HepG2 (cell line): ENCODE data around the gene VWA3B. TPM values are rescaled to one million over a fixed set of nuclear protein-coding genes. Genes with fewer than 3 reads are reported as not detected.

Experiments used
- ATAC-seq: fragments of 200-7000 bp; cut with Tn5 transposase; 3 replicates; pipeline ENCODE4 v1.9.1; 2020; ENCODE audit warnings: mild to moderate bottlenecking, moderate library complexity
- BruUV-seq: library from RNA; stranded (reverse); fragments of 400-500 nt; replicated peaks from 2 replicates; lab custom pipeline; 2021; lab: Mats Ljungman, UMichigan
- CTCF ChIA-PET: fragments of 300-600 bp; formaldehyde crosslinking; extraction: SDS; loops from one replicate; lab custom pipeline; 2021; ENCODE audit warnings: low total read pairs, inconsistent platforms, low intra/inter-chr PET ratio; lab: Yijun Ruan, JAX
- POLR2A ChIA-PET: fragments of 350-600 bp; sonication (Branson Sonifier 250); formaldehyde crosslinking; loops from one replicate; lab custom pipeline; 2020; ENCODE audit warnings: antibody characterized with exemption, inconsistent platforms; lab: Yijun Ruan, JAX
- DNase-seq: peaks from one replicate; pipeline ENCODE4 v3.0.0-alpha.2; 2015; ENCODE audit warnings: low spot score
- FAIRE-seq: peaks from 3 replicates; lab custom pipeline; 2011; peaks lifted over from hg19 to GRCh38; lab: Jason Lieb, UNC
- H2AFZ ChIP-seq: one replicate; pipeline ENCODE4 v1.6.1; 2011; ENCODE audit warnings: low read length, inconsistent platforms
- H3K27ac ChIP-seq: fragments of 300-600 bp; 3 replicates; pipeline ENCODE4 v1.8.0; 2011; ENCODE audit warnings: mixed run types, mild to moderate bottlenecking, mixed read lengths, low read length, inconsistent platforms; ENCODE audit not compliant: insufficient read depth; ENCODE audit errors: extremely low read length
- H3K27me3 ChIP-seq, 2 experiments: fragments of 200-600 bp in 1 of 2; 2 replicates in 1 of 2; 3 replicates in 1 of 2; pipeline versions ENCODE4 v1.6.0 to v1.8.0; 2011; ENCODE audit warnings: low read length in 2 of 2, mild to moderate bottlenecking in 2 of 2, moderate library complexity in 2 of 2, inconsistent platforms in 1 of 2; ENCODE audit not compliant: insufficient read depth in 2 of 2, control insufficient read depth in 1 of 2
- H3K36me3 ChIP-seq, 2 experiments: fragments of 200-600 bp in 1 of 2; replicated peaks in 1 of 2; 2 replicates in 1 of 2; 3 replicates in 1 of 2; pipeline versions ENCODE4 v1.5.1 to v1.8.0; 2011; ENCODE audit warnings: low read length in 2 of 2, inconsistent platforms in 1 of 2; ENCODE audit not compliant: insufficient read depth in 2 of 2, control insufficient read depth in 1 of 2
- H3K4me1 ChIP-seq: 2 replicates; pipeline ENCODE4 v1.5.1; 2012; ENCODE audit warnings: low read length, inconsistent platforms; ENCODE audit not compliant: insufficient read depth
- H3K4me2 ChIP-seq: 2 replicates; pipeline ENCODE4 v1.6.0; 2011; ENCODE audit warnings: low read depth, low read length, inconsistent platforms
- H3K4me3 ChIP-seq, 3 experiments: fragments of 200-600 bp in 1 of 3; sonication (generic), shearing (Covaris generic) in 1 of 3; replicated peaks in 1 of 3; 2 replicates each; pipeline ENCODE4 v1.5.1; 2011 to 2016; ENCODE audit warnings: low read length in 3 of 3, inconsistent platforms in 2 of 3, low read depth in 2 of 3, mild to moderate bottlenecking in 2 of 3, control low read depth in 1 of 3, mixed read lengths in 1 of 3; ENCODE audit not compliant: insufficient read depth in 1 of 3
- H3K79me2 ChIP-seq: one replicate; pipeline ENCODE4 v1.6.1; 2011; ENCODE audit warnings: low read length, inconsistent platforms; ENCODE audit not compliant: insufficient read depth
- H3K9ac ChIP-seq: 2 replicates; pipeline ENCODE4 v1.6.0; 2011; ENCODE audit warnings: mild to moderate bottlenecking, low read depth, low read length, inconsistent platforms; ENCODE audit not compliant: insufficient read depth
- H3K9me3 ChIP-seq: 2 replicates; pipeline ENCODE4 v1.5.1; 2012; ENCODE audit warnings: mild to moderate bottlenecking, low read length
- H4K20me1 ChIP-seq: 2 replicates; pipeline ENCODE4 v1.6.0; 2011; ENCODE audit warnings: inconsistent platforms, mild to moderate bottlenecking, low read length, moderate library complexity; ENCODE audit not compliant: insufficient read depth
- NCOA1 ChIP-seq: sonication (generic); formaldehyde crosslinking; IDR thresholded peaks from 2 replicates; pipeline ENCODE4 v1.9.0; 2021; ENCODE audit warnings: missing genetic modification reagents
- NRL ChIP-seq: sonication (generic); formaldehyde crosslinking; IDR thresholded peaks from 2 replicates; pipeline ENCODE4 v1.5.0; 2020; ENCODE audit warnings: missing genetic modification reagents, mild to moderate bottlenecking, moderate library complexity, borderline replicate concordance
- SNAPC2 ChIP-seq: sonication (generic); formaldehyde crosslinking; IDR thresholded peaks from 2 replicates; pipeline ENCODE4 v1.8.1; 2022; ENCODE audit warnings: mild to moderate bottlenecking, missing genetic modification reagents
- STAG1 ChIP-seq: sonication (generic); formaldehyde crosslinking; IDR thresholded peaks from 2 replicates; pipeline ENCODE4 v1.4.0; 2020; ENCODE audit warnings: missing genetic modification reagents
- WGBS: methylation state at CpG from one replicate; pipeline ENCODE4 v1.1.6; 2017; ENCODE audit warnings: low lambda C conversion rate; 5-methylcytosine and 5-hydroxymethylcytosine counted together
- in situ Hi-C: cut with HindIII; loops from 2 replicates; pipeline ENCODE4 v1.10.0; 2017; ENCODE audit warnings: low pct_unique_long_range_greater_than_20kb; ENCODE audit not compliant: extremely low pct_ligation_motif_present
- intact Hi-C: fragments of 100-400 bp; cut with micrococcal nuclease; formaldehyde crosslinking; loops from one replicate; pipeline ENCODE4 v1.10.0; 2022; ENCODE audit not compliant: unreplicated experiment
- polyA plus RNA-seq, 8 experiments: library from polyadenylated mRNA; depleted of rRNA in 3 of 8; stranded (reverse) in 7 of 8; unstranded in 1 of 8; fragments of >200 nt; fragmentation: Illumina TruSeq in 4 of 8; extraction: Trizol in 4 of 8; gene quantifications; 2 replicates each; pipeline versions ENCODE4 v1.2.1 to v1.2.3, GENCODE V29; 2011 to 2016; ENCODE audit warnings: low read depth in 4 of 8, missing spikeins in 1 of 8, mixed read lengths in 1 of 8; ENCODE audit not compliant: insufficient read depth in 1 of 8
- total RNA-seq, 5 experiments: library from RNA; depleted of rRNA; stranded (reverse); fragments of >200 nt; fragmentation: Illumina TruSeq; extraction: Trizol; gene quantifications; 2 replicates each; pipeline ENCODE4 v1.2.3, GENCODE V29; 2016; ENCODE audit warnings: low read depth in 1 of 5
- TF ChIP-seq, protein P1 (sequence below): sonication (generic); formaldehyde crosslinking; IDR thresholded peaks from 2 replicates; pipeline ENCODE4 v1.4.0; 2020; ENCODE audit warnings: missing genetic modification reagents
- TF ChIP-seq, protein P2 (sequence below): sonication (generic); formaldehyde crosslinking; IDR thresholded peaks from 2 replicates; pipeline ENCODE4 v1.4.0; 2020; ENCODE audit warnings: missing genetic modification reagents, borderline replicate concordance
- TF ChIP-seq, protein P3 (sequence below): IDR thresholded peaks from 2 replicates; pipeline ENCODE4 v1.6.1; 2016; ENCODE audit warnings: missing genetic modification reagents, missing compliant biosample characterization
- TF ChIP-seq, protein P4 (sequence below): IDR thresholded peaks from 2 replicates; pipeline ENCODE4 v1.6.1; 2016; ENCODE audit warnings: mild to moderate bottlenecking
- TF ChIP-seq, protein P5 (sequence below): IDR thresholded peaks from 2 replicates; pipeline ENCODE4 v1.6.1; 2016; ENCODE audit warnings: low read depth, borderline replicate concordance
- TF ChIP-seq, protein P6 (sequence below): sonication (generic); formaldehyde crosslinking; IDR thresholded peaks from 2 replicates; pipeline ENCODE4 v1.4.0; 2020; ENCODE audit warnings: mild to moderate bottlenecking, missing genetic modification reagents

VWA3B gene
- total and polyA plus RNA-seq, 2 of the 13 experiments (the other 11 are each of a cell fraction or from before 2014, with no cell fraction given): not detected

DNA sequence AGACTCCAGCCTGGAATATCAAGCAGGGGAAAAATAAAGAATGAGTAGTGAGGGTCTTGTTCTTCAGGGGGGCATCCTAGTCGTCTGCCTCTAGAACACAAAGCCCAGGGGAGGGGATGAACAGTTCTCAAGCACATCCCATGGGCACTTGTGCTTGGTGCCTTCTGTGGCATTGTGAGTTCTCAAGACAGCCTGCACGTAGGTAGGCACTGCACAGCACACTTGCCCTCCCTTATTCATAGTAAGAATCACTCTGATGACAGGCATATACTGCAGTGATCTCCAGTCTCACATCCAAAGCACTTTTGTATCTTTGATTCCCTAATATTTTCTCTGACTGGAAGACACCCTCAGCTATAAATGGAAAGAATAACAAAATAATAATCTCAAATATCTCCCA, 154.6 kb downstream of the VWA3B start:
- no peak overlapping the region for H3K4me3 ChIP-seq
- 0% methylated on average over 2 of the region's 2 CpGs for WGBS
- ChIA-PET POLR2A (no interaction called here), CTCF (no interaction called here)
- H3K79me2 ChIP-seq: no peaks in the 10 kb centered on the region
- intact Hi-C loops (no loop called here), in situ Hi-C loops (no loop called here)
- TF ChIP-seq STAG1 (CRISPR knock-in tag) (no peak), NCOA1 (no peak), NRL (CRISPR knock-in tag) (no peak), SNAPC2 (CRISPR knock-in tag) (no peak)
- TF ChIP-seq, protein P1, sequence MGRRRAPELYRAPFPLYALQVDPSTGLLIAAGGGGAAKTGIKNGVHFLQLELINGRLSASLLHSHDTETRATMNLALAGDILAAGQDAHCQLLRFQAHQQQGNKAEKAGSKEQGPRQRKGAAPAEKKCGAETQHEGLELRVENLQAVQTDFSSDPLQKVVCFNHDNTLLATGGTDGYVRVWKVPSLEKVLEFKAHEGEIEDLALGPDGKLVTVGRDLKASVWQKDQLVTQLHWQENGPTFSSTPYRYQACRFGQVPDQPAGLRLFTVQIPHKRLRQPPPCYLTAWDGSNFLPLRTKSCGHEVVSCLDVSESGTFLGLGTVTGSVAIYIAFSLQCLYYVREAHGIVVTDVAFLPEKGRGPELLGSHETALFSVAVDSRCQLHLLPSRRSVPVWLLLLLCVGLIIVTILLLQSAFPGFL: no peak
- TF ChIP-seq, protein P2, sequence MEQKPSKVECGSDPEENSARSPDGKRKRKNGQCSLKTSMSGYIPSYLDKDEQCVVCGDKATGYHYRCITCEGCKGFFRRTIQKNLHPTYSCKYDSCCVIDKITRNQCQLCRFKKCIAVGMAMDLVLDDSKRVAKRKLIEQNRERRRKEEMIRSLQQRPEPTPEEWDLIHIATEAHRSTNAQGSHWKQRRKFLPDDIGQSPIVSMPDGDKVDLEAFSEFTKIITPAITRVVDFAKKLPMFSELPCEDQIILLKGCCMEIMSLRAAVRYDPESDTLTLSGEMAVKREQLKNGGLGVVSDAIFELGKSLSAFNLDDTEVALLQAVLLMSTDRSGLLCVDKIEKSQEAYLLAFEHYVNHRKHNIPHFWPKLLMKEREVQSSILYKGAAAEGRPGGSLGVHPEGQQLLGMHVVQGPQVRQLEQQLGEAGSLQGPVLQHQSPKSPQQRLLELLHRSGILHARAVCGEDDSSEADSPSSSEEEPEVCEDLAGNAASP (CRISPR knock-in tag): no peak
- TF ChIP-seq, protein P3, sequence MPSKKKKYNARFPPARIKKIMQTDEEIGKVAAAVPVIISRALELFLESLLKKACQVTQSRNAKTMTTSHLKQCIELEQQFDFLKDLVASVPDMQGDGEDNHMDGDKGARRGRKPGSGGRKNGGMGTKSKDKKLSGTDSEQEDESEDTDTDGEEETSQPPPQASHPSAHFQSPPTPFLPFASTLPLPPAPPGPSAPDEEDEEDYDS (CRISPR knock-in tag): no peak
- TF ChIP-seq, protein P4, sequence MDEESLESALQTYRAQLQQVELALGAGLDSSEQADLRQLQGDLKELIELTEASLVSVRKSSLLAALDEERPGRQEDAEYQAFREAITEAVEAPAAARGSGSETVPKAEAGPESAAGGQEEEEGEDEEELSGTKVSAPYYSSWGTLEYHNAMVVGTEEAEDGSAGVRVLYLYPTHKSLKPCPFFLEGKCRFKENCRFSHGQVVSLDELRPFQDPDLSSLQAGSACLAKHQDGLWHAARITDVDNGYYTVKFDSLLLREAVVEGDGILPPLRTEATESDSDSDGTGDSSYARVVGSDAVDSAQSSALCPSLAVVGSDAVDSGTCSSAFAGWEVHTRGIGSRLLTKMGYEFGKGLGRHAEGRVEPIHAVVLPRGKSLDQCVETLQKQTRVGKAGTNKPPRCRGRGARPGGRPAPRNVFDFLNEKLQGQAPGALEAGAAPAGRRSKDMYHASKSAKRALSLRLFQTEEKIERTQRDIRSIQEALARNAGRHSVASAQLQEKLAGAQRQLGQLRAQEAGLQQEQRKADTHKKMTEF: no peak
- TF ChIP-seq, protein P5, sequence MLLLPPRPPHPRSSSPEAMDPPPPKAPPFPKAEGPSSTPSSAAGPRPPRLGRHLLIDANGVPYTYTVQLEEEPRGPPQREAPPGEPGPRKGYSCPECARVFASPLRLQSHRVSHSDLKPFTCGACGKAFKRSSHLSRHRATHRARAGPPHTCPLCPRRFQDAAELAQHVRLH: no peak
- TF ChIP-seq, protein P6, sequence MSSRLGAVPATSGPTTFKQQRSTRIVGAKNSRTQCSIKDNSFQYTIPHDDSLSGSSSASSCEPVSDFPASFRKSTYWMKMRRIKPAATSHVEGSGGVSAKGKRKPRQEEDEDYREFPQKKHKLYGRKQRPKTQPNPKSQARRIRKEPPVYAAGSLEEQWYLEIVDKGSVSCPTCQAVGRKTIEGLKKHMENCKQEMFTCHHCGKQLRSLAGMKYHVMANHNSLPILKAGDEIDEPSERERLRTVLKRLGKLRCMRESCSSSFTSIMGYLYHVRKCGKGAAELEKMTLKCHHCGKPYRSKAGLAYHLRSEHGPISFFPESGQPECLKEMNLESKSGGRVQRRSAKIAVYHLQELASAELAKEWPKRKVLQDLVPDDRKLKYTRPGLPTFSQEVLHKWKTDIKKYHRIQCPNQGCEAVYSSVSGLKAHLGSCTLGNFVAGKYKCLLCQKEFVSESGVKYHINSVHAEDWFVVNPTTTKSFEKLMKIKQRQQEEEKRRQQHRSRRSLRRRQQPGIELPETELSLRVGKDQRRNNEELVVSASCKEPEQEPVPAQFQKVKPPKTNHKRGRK (CRISPR knock-in tag): no peak
- no peak overlapping the region for H2AFZ ChIP-seq
- no peaks in the 10 kb centered on the region for H3K9me3 ChIP-seq
- no peaks in the 10 kb centered on the region for H3K4me1 ChIP-seq
- peaks cover 0 to 4% of the 10 kb centered on the region in 2 experiments; a peak in 1 of 5 replicates for H3K27me3 ChIP-seq
- no peak for FAIRE-seq
- H4K20me1 ChIP-seq: no peaks in the 10 kb centered on the region
- ATAC-seq: no peak
- H3K36me3 ChIP-seq: no peaks in the 10 kb centered on the region
- no peak overlapping the region for H3K27ac ChIP-seq
- no peak overlapping the region for H3K9ac ChIP-seq
- no TSS peak for BruUV-seq
- H3K4me2 ChIP-seq: no peak overlapping the region
- no peak for DNase-seq
